H54 (cell line): ENCODE results near the gene GRM8.

Source experiments
- DNase-seq: peaks from one replicate; pipeline ENCODE4 v3.0.0; 2011; ENCODE audit warnings: low spot score, mixed read lengths; ENCODE audit not compliant: insufficient read length
- FAIRE-seq: peaks from 3 replicates; lab custom pipeline; 2011; peaks lifted over from hg19 to GRCh38; lab: Jason Lieb, UNC
- POLR2A ChIP-seq: IDR thresholded peaks from 2 replicates; pipeline ENCODE4 v1.6.1; 2011; ENCODE audit warnings: low read depth, mild to moderate bottlenecking, low read length

GRM8 gene

DNA sequence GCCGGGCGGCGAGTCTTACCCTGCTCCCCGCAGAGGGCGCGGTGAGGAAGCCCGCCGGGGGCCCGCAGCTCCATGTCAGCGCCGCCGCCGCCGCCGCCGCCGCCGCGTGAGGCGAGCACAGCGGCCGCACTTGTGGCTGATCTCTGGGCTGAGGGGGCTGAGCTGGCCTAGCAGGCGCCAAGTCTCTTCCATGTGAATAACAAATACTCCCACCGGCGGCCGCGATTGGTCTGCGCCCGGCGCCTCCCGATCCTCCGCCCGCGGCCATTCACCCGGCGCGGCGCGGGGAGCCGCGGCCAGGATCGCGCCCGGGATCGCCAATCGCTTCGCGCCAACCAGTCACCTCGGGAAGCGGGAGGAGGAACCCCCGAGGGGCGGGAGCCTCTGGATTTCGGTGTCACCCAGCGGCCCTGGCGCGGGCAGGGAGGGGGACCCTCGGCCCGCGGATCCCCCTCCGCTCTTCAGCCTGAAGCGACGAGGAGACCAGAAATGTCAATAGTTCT is at the start of gene GRM8:
TSS of gene GRM8 (minus strand) at position 164 of the 503 bp plus-strand sequence.
- FAIRE-seq (no peak), DNase-seq (peak; percentile 35)
- no peak for TF ChIP-seq POLR2A

DNA sequence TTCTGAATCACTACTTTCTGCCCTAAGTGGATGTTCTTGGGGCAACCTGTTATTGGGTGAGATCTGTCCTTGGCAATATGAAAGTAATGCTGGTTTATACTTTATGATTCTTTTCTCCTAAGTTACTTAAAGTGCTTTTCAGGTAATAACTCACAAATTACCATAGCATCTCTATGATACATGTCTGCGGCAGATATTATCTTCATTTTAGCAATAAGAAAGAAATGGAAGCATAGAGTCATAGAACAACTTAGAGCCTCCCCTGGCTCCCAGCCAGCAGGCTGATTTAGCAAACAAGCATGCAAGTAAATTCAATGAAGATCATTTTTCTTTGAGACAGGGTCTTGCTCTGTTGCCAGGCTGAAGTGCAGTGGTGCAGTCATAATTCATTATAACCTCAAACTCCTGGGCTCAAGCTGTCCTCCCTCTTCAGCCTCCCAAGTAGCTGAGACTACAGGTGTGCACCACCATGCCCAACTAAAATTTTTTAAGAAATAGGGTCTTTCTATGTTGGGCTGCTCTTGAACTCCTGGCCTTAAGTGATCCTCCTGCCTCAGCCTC is 38.1 kb upstream of the GRM8 start:
- FAIRE-seq (no peak), DNase-seq (no peak)
- TF ChIP-seq POLR2A = no peak

DNA sequence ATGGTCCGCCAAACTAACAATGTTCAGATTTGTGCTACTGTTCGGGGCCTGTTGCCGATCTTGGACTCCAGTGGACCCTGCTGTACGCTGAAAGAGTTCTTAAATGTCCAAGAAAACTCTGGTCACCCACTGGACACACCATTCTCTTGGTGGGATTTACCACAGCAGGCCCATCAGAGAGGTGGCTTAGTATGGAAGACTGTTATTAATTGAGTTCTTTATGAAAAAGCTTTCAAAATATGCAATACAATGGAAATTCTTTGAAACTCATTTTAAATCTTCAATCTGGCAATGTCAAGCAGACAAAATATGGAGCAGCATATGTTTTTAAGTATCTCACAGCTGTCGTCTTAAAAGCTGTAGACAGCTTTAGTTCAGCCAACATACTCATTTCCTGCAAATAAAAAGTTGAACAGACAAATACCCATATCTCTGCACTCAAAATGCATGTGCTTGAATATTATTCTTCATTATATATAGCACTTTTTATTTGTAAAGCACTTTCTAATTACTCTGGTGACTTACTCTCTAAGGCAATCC is 37.4 kb upstream of the GRM8 start:
- no peak for FAIRE-seq
- no peak for DNase-seq
- no peak for TF ChIP-seq POLR2A

DNA sequence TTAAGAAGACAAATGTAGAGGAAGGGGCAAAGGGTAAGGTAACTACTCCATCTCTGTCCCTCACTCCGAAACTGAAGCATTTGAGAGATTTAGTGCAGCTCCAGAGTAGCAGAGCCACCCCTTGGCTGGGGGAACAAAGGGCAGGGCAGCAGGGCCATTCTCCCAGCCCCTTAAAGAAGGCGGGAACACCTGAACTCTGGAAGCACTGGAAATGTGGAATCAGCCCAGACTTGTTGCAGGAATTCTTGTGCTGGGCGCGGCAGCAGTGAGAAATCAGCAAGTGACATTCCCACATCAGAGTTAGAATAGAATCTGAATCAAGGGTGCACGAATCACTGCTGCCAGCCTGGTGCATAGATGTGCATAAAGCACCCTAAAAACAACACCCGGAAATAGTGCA is 34.4 kb upstream of the GRM8 start:
- FAIRE-seq (no peak), DNase-seq (no peak)
- TF ChIP-seq POLR2A = no peak

DNA sequence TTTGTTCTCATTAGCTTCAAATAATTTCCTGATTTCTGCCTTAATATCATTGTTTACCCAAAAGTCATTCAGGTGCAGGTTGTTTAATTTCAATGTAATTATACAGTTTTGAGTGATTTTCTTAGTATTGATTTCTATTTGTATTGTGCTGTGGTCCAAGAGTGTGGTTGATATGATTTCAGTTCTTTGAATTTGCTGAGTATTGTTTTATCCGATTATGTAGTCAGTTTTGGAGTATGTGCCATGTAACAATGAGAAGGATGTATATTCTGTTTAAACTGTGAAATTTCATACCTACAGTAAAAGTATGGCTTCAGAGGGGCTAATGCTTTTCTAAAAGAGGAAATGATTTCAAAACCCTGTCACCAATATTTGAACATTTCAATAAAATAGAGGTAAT is 17.4 kb upstream of the GRM8 start:
- TF ChIP-seq POLR2A = no peak
- no peak for DNase-seq
- no peak for FAIRE-seq

DNA sequence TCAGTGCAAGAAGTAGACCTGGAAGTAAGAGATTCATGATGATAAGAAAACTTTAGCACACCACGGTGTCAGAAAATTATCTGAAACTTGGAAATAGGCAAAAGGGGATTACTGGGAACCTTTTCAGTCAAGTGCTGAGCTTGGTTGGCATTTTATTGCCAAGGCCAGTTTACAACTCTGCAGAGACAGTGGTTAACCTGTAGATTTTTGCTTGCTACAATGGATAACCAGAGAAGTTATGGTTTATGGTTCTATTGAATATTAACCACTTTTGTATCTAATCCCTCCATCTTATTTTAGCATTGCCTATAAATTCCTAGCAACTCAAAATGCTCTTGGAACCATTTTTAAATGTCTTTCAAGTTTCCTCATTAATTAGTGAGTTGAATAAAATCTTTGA is 13.3 kb upstream of the GRM8 start:
- no peak for FAIRE-seq
- TF ChIP-seq POLR2A = no peak
- no peak for DNase-seq

GRCh38 chr7:127264219-127264618 is 11.5 kb upstream of the GRM8 start:
- no peak for FAIRE-seq
- no peak for TF ChIP-seq POLR2A
- DNase-seq = no peak

- no peak for TF ChIP-seq POLR2A
- DNase-seq (no peak), FAIRE-seq (no peak)
Observed at GRCh38 chr7:127258111-127258510, 5.4 kb upstream of the GRM8 start.

GRCh38 chr7:127257086-127257485 is 4.3 kb upstream of the GRM8 start:
- DNase-seq (no peak), FAIRE-seq (no peak)
- no peak for TF ChIP-seq POLR2A

DNA sequence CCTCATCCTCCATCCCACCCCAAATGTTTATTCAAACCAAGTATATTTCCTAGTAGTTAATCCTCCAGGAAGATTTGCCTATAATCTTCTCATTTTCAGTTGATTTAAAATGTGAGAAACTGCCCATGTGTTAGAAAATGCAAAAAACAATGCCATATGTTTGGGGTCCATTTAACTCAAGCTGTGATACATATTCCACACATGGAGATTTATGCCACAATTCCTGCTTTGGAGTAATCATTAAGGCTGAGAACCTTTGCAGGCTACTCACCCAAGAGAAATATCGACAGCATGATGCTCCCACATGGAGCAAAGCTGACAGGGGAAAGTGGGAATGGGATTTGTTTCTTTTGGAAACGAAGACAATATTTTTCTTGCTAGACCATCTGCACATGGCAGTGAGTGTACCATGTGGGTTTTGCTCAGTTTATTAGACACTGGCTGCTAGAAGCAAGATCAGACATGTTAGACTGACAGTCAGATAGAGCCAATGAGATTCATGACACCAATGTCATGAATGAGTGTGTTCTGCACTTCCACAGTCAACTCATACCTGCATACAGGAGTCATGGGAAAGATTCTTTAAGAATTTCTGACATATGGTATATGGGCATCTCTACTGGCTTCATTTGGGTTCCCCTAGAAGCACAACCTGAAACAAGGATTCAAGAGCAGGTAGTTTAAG is 3.4 kb upstream of the GRM8 start:
- DNase-seq = no peak
- FAIRE-seq = no peak
- no peak for TF ChIP-seq POLR2A

- FAIRE-seq (no peak), DNase-seq (no peak)
- no peak for TF ChIP-seq POLR2A
Observed at GRCh38 chr7:127254163-127254684, 1.5 kb upstream of the GRM8 start.

DNA sequence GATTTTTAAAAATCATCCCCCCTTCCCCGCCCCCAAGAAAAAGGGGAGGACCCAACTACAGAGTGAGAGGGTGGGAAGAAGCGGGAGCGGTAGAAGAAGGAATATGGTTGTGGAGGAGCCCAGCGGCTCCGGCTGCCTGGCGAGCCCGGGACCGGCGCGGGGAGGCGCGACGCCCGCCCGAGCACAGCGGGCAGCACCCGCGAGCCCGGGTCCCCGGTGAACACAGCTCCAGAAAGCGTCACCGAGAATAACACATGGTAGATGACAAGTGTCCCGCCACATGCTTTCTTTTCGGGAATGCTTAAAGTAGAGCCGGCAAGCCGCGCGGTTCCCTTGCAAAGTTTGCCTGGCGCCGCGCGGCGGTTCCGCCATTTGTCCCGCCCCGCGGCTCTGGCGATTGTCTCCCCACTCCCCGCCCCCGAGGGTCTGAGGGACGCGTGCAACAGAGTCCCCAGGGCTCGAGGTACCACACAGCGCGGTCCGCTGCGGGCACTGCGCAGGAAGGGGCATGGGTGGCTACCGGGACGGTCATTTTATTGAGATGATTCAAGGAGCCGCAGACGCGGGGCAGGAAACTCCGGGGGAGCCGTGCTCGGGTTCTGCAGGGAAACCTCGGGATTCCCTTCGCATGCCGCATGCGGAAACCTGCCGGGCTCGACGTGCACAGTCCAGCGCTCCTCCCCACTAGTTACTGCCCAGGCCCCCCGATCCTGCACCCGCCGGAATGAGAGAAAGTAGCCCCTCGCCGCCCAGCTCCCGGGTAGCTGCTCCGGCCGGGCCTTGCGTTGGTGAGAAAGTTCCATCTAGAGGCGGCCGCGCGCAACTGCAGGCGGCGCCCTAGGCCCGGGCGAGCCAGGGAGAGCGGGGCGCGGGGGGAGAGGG is 781 bp upstream of the GRM8 start:
- peak; percentile 31; the same call in 1 of the 2 replicates for TF ChIP-seq POLR2A
- no peak for FAIRE-seq
- peak; percentile 72 for DNase-seq

- DNase-seq (no peak), FAIRE-seq (no peak)
- TF ChIP-seq POLR2A = no peak
Observed at GRCh38 chr7:127252377-127252713, 396 bp downstream of the GRM8 start.
